Mesothelial cell of epicardium (in vitro differentiated cells): ENCODE results near the gene LCLAT1. TPM values are rescaled to one million over a fixed set of nuclear protein-coding genes. Genes with fewer than 3 reads are reported as not detected.

ENCODE experiments used
- DNase-seq, 2 experiments: peaks; one replicate each; pipeline ENCODE4 v3.0.0; 2021; ENCODE audit warnings: low spot score in 2 of 2; ENCODE audit not compliant: unreplicated experiment in 2 of 2
- H3K27ac Mint-ChIP-seq: 2 replicates; pipeline ENCODE4 v1.8.0; 2021; ENCODE audit warnings: mixed read lengths
- H3K27me3 Mint-ChIP-seq: 2 replicates; pipeline ENCODE4 v1.8.0; 2021; ENCODE audit warnings: low read depth, mixed read lengths
- H3K36me3 Mint-ChIP-seq: 2 replicates; pipeline ENCODE4 v1.8.0; 2021; ENCODE audit warnings: mixed read lengths
- H3K4me1 Mint-ChIP-seq: 2 replicates; pipeline ENCODE4 v1.8.0; 2021; ENCODE audit warnings: mixed read lengths
- H3K4me3 Mint-ChIP-seq: 2 replicates; pipeline ENCODE4 v1.8.0; 2021; ENCODE audit warnings: mild to moderate bottlenecking, moderate library complexity, mixed read lengths
- H3K9me3 Mint-ChIP-seq: 2 replicates; pipeline ENCODE4 v1.8.0; 2021; ENCODE audit warnings: mixed read lengths
- total RNA-seq: library from RNA; stranded (reverse); gene quantifications from 3 replicates; pipeline ENCODE4 v1.2.1, GENCODE V29; 2021
- TF ChIP-seq, protein P1 (sequence below): fragments of 200-600 bp; sonication (generic); IDR thresholded peaks from one replicate; pipeline ENCODE4 v1.5.0; 2021; ENCODE audit warnings: antibody characterized with exemption; ENCODE audit not compliant: unreplicated experiment

Gene LCLAT1
- total RNA-seq, 1 donor from 2014 or later = 23.2 TPM

DNA sequence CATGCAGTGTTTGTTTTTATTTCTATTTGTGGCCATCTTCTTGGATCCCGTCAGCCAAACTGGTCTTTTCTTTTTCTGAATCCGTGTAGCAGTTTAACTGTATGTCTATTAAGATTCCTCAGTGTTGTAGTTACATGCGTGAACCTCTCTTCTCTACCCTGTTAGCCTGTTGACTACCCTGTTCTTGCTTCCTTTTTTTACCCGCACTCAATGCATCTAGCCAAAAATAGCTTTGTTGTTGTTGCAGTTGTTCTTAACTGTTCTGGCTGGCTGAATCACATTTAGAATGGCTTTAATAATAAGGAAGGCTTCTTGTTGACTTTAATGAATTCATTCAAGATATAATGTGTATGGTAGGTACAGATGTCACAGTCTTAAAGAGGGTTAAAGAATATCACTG, 137.1 kb downstream of the LCLAT1 start:
- TF ChIP-seq, protein P1, sequence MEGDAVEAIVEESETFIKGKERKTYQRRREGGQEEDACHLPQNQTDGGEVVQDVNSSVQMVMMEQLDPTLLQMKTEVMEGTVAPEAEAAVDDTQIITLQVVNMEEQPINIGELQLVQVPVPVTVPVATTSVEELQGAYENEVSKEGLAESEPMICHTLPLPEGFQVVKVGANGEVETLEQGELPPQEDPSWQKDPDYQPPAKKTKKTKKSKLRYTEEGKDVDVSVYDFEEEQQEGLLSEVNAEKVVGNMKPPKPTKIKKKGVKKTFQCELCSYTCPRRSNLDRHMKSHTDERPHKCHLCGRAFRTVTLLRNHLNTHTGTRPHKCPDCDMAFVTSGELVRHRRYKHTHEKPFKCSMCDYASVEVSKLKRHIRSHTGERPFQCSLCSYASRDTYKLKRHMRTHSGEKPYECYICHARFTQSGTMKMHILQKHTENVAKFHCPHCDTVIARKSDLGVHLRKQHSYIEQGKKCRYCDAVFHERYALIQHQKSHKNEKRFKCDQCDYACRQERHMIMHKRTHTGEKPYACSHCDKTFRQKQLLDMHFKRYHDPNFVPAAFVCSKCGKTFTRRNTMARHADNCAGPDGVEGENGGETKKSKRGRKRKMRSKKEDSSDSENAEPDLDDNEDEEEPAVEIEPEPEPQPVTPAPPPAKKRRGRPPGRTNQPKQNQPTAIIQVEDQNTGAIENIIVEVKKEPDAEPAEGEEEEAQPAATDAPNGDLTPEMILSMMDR = no peak
- Mint-ChIP-seq H3K27ac (no peak overlapping the region), H3K27me3 (no peaks in the 10 kb centered on the region), H3K4me3 (no peak overlapping the region), H3K4me1 (no peaks in the 10 kb centered on the region), H3K9me3 (no peaks in the 10 kb centered on the region), H3K36me3 (peaks cover 14% of the 10 kb centered on the region)
- no peak for DNase-seq

DNA sequence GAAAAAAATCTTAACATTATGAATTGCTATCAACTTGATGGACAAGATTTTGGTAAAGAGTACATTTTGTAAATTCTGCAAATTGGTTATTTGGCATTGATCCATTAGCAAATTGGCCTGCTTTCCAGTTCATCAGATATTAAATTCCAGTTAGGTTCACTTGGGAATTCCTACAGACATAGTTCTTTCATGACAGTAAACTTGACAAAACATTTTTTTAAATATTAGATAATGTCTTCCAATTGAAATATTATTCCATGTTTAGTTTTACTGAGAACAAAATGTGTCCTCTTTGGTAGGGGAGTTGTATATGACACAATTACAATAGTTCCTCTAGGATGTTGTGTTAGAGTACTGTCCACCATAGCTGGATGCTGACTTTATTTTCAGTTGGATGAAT, 141.9 kb downstream of the LCLAT1 start:
- peaks cover 17% of the 10 kb centered on the region for H3K36me3 Mint-ChIP-seq

DNA sequence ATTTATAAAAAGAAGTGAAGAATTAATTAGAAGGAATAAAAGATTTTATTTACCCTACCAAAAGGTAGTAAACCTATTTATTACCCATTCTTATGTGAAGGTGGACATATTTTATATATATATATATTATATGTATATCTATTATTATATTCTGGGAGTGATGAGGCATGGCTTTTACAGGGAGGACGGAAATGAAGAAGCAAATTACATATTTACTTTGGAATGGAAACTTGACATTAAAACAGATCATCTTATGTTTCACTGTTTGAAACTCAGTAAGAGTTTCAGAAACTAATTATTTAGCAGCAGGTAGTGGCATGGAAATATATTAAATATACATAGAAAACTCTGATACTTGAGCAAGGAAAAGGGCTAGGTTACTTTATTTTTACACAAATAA, 143.4 kb downstream of the LCLAT1 start:
- peaks cover 6% of the 10 kb centered on the region for H3K9me3 Mint-ChIP-seq
- no peak overlapping the region for H3K4me3 Mint-ChIP-seq

More for the DNA sequence above, 141.9 kb downstream of the LCLAT1 start:
- H3K4me3 Mint-ChIP-seq = no peak overlapping the region
- no peak overlapping the region for H3K27ac Mint-ChIP-seq
- no peak for DNase-seq
- peaks cover 6% of the 10 kb centered on the region for H3K9me3 Mint-ChIP-seq
- H3K27me3 Mint-ChIP-seq = no peaks in the 10 kb centered on the region
- TF ChIP-seq, protein P1 = no peak
- H3K4me1 Mint-ChIP-seq = no peaks in the 10 kb centered on the region

DNA sequence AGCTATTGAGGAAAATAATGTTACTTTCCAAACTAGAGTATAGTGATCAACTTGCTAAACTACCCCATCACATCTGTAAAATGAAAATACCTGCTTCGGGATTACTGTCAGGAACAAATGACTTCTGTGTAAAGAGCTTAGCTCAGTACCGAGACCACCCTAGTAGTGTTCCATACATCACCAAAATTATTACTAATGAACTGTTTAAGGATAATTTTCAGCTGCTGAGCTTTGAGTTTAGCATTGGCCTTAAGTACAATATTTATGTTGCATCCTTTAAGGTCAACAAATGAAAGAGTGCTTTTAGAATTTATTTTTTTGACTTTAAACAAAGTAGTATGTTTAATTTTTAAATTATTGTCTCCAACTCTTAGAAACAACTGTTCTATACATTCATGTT, 144.1 kb downstream of the LCLAT1 start:
- DNase-seq = no peak
- Mint-ChIP-seq H3K27me3 (no peaks in the 10 kb centered on the region), H3K27ac (no peak overlapping the region), H3K4me3 (no peak overlapping the region), H3K4me1 (no peaks in the 10 kb centered on the region), H3K36me3 (peaks cover 14% of the 10 kb centered on the region), H3K9me3 (peaks cover 10% of the 10 kb centered on the region)
- TF ChIP-seq, protein P1 = no peak

More for the DNA sequence above, 143.4 kb downstream of the LCLAT1 start:
- H3K36me3 Mint-ChIP-seq = peaks cover 12% of the 10 kb centered on the region
- H3K27ac Mint-ChIP-seq = no peak overlapping the region
- DNase-seq = no peak
- TF ChIP-seq, protein P1 = no peak
- H3K4me1 Mint-ChIP-seq = no peaks in the 10 kb centered on the region
- H3K27me3 Mint-ChIP-seq = no peaks in the 10 kb centered on the region

DNA sequence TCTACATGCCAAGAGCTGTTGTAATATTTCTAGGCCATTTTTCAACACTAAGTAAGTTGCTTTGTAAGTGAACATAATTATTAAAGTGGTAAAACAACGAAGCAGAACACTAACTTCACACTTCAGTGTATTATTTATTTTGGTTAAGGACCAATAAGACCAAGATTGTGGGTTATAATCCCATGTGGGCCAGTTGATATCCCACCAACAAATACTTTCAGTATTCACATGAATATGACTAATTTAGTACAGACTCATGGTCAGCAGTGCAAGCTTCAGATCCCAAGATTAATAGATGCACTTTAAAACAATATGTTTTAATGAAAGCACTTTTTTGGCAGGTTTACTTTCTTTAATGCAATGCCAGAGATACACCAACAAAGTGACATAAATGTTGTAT, 154.3 kb downstream of the LCLAT1 start:
- Mint-ChIP-seq H3K9me3 (peaks cover 43% of the 10 kb centered on the region), H3K36me3 (peaks cover 41% of the 10 kb centered on the region), H3K4me3 (no peak overlapping the region), H3K27ac (no peak overlapping the region), H3K4me1 (no peaks in the 10 kb centered on the region), H3K27me3 (no peaks in the 10 kb centered on the region)
- DNase-seq = no peak
- TF ChIP-seq, protein P1 = no peak

DNA sequence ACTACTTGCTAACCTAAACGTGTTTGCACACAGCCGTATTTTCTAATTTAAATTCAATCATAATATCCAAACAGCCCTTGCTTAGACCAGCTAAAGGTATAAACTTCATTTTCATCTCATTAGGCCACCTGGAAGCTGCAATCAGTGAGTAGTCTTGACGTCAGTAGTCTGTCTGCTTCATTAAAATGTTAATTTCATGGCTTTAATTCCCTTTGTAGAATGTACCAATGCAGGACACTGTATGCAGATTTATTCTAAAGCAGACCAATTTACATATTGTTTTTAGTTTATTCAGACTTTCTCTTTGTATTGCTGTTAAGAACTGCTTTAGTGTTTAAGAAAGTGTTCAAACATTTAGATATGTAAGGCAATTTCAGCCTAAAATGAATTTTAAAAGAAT, 158.2 kb downstream of the LCLAT1 start:
- TF ChIP-seq, protein P1 = no peak
- Mint-ChIP-seq H3K4me1 (no peaks in the 10 kb centered on the region), H3K9me3 (peaks cover 23% of the 10 kb centered on the region), H3K4me3 (no peak overlapping the region), H3K27ac (no peak overlapping the region), H3K27me3 (no peaks in the 10 kb centered on the region), H3K36me3 (peaks cover 19% of the 10 kb centered on the region)
- no peak for DNase-seq
